Left lung (tissue), 10 donors: ENCODE data around the gene GAP43. TPM values are rescaled to one million over a fixed set of nuclear protein-coding genes. Genes with fewer than 3 reads are reported as not detected.
"Not testable (repeated sequence)": the region's sequence is repeated elsewhere in the genome, so short reads cannot be mapped to it uniquely, and the experiment has no call there.

Source experiments
- ATAC-seq: fragments of 200-7000 bp; cut with Tn5 transposase; one replicate; pipeline ENCODE4 v1.9.1; 2020; ENCODE audit warnings: moderate library complexity
- DNase-seq, 4 donors: peaks; one replicate each; pipeline ENCODE4 v3.0.0-alpha.2; 2013 to 2020
- H3K27ac ChIP-seq, 2 donors: fragments of 200-600 bp; sonication (generic) in 1 of 2; one replicate each; pipeline versions ENCODE4 v1.5.0 to v1.8.0; 2020 to 2021
- H3K27me3 ChIP-seq, 2 donors: fragments of 200-600 bp; sonication (generic) in 1 of 2; one replicate each; pipeline versions ENCODE4 v1.5.0 to v1.8.0; 2020 to 2021
- H3K36me3 ChIP-seq, 2 donors: fragments of 200-600 bp; sonication (generic) in 1 of 2; one replicate each; pipeline versions ENCODE4 v1.5.0 to v1.8.0; 2020 to 2021
- H3K4me1 ChIP-seq, 2 donors: fragments of 200-600 bp; one replicate each; pipeline ENCODE4 v1.8.0; 2021
- H3K4me3 ChIP-seq, 2 donors: fragments of 200-600 bp; sonication (generic) in 1 of 2; one replicate each; pipeline versions ENCODE4 v1.5.0 to v1.8.0; 2020 to 2021; ENCODE audit warnings: mild to moderate bottlenecking in 1 of 2
- H3K9me3 ChIP-seq, 2 donors: fragments of 200-600 bp; sonication (generic) in 1 of 2; one replicate each; pipeline versions ENCODE4 v1.5.0 to v1.8.0; 2020 to 2021
- intact Hi-C, 2 donors: fragments of 100-400 bp; cut with DNase I; formaldehyde crosslinking; loops; one replicate each; pipeline versions ENCODE4 v1.11.2 to v1.14.2; 2022
- polyA plus RNA-seq, 6 donors: library from polyadenylated mRNA; unstranded; fragments of 120-200 nt; gene quantifications; one replicate each; pipeline ENCODE4 v1.2.1, GENCODE V29; 2013; ENCODE audit not compliant: insufficient read length in 6 of 6
- total RNA-seq, 2 donors: library from RNA; stranded (reverse); fragmentation: NEBNext Ultra II Directional; extraction: Animal tissue kit (Norgen Biotek cat#: 25700); gene quantifications; one replicate each; pipeline ENCODE4 v1.2.1, GENCODE V29; 2021
- TF ChIP-seq, protein P1 (sequence below), 2 donors: fragments of 200-600 bp; sonication (generic) in 1 of 2; IDR thresholded peaks; one replicate each; pipeline versions ENCODE4 v1.5.0 to v1.8.0; 2021; ENCODE audit warnings: antibody characterized with exemption in 2 of 2
- donor health status: DM: no; HTN: yes; CAD: no.
- donor health status: DM: no; HTN: no; CAD: no.

The GAP43 gene
- total and polyA plus RNA-seq, 8 donors, result 0.29 to 0.54 (median 0.41) TPM; not detected in 1

DNA sequence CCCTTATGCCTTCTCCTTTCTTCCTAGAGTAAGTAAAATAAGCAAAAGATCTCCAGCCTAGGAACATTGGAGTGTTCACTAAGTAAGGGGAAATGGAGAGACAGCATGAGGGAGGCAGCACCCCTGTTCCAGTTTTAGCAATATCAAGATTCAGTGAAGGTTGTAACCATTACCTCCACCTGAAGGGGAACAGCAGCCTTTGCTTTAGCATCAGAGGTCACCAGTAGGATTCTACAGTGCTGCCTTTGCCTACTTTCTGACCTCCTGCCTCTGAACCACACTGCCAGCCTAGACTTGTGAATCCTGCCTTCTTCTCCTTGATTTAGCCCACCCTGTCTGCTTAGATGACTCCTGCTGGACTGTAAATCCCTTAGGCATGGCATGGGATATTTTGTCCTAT is 104.7 kb downstream of the GAP43 start:
- H3K27me3 ChIP-seq, result no peaks in the 10 kb centered on the region
- peaks cover 0 to 2% of the 10 kb centered on the region in 2 donors for H3K9me3 ChIP-seq
- H3K36me3 ChIP-seq, result no peaks in the 10 kb centered on the region
- no peak for ATAC-seq
- no peaks in the 10 kb centered on the region for H3K4me1 ChIP-seq
- no peak for DNase-seq
- intact Hi-C loops, result no loop called here
- TF ChIP-seq, protein P1, sequence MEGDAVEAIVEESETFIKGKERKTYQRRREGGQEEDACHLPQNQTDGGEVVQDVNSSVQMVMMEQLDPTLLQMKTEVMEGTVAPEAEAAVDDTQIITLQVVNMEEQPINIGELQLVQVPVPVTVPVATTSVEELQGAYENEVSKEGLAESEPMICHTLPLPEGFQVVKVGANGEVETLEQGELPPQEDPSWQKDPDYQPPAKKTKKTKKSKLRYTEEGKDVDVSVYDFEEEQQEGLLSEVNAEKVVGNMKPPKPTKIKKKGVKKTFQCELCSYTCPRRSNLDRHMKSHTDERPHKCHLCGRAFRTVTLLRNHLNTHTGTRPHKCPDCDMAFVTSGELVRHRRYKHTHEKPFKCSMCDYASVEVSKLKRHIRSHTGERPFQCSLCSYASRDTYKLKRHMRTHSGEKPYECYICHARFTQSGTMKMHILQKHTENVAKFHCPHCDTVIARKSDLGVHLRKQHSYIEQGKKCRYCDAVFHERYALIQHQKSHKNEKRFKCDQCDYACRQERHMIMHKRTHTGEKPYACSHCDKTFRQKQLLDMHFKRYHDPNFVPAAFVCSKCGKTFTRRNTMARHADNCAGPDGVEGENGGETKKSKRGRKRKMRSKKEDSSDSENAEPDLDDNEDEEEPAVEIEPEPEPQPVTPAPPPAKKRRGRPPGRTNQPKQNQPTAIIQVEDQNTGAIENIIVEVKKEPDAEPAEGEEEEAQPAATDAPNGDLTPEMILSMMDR (IDR thresholded peaks at IDR 0.05), result no peak
- H3K4me3 ChIP-seq, result no peak overlapping the region
- no peak overlapping the region for H3K27ac ChIP-seq

DNA sequence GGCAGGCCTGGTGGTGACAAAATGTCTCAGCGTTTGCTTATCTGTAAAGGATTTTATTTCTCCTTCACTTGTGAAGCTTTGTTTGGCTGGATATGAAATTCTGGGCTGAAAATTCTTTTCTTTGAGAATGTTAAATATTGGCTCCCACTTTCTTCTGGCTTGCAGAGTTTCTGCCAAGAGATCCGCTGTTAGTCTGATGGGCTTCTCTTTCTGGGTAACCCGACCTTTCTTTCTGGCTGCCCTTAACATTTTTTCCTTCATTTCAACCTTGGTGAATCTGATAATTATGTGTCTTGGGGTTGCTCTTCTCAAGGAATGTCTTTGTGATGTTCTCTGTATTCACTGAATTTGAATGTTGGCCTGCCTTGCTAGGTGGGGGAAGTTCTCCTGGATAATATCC is 113.0 kb downstream of the GAP43 start:
- H3K36me3 ChIP-seq, H3K4me1 ChIP-seq, H3K27ac ChIP-seq, H3K27me3 ChIP-seq, ATAC-seq, DNase-seq, intact Hi-C loops, H3K4me3 ChIP-seq: not testable (repeated sequence)
- H3K9me3 ChIP-seq, result peaks cover 0 to 14% of the 10 kb centered on the region in 2 donors

DNA sequence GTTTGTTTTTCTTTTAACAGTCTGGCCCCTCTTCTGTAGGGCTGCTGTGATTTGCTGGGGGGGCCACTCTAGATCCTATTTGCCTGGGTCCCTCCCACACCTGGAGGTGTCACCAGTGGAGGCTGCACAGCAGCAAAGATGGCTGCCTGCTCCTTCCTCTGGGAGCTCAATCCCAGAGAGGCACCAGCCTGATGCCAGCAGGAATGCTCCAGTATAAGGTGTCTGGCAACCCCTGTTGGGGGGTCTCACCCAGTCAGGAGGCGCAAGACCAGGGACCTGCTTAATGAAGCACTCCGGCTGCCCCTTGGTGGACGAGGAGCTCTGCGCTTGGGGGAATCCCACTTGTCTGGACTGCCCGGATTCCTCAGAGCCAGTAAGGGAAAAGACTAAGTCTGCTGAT is 118.3 kb downstream of the GAP43 start:
- Histone ChIP-seq H3K4me1 (no peaks in the 10 kb centered on the region), H3K4me3 (no peak overlapping the region), H3K36me3 (no peaks in the 10 kb centered on the region), H3K9me3 (peaks cover 0 to 18% of the 10 kb centered on the region in 2 donors), H3K27ac (no peak overlapping the region), H3K27me3 (no peaks in the 10 kb centered on the region)
- DNase-seq (no peak), ATAC-seq (no peak)
- intact Hi-C loops, result no loop called here
- TF ChIP-seq, protein P1 (IDR thresholded peaks at IDR 0.05), result no peak

DNA sequence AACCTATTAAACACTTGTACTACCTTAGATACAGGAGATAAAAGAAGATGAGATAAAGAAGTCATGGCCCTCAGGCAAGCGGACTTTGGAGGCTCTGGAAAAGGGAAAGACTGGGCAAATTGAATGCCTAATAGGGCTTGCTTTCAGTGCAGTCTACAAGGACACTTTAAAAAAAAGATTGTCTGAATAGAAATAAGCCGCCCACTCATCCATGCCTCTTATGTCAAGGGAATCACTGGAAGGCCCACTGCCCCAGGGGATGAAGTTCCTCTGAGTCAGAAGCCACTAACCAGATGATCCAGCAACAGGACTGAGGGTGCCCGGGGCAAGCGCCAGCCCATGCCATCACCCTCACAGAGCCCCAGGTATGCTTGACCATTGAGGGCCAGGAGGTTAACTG is 121.2 kb downstream of the GAP43 start:
- peaks cover 0 to 13% of the 10 kb centered on the region in 2 donors for H3K9me3 ChIP-seq
- H3K27me3 ChIP-seq, H3K27ac ChIP-seq, DNase-seq, intact Hi-C loops, H3K36me3 ChIP-seq, H3K4me1 ChIP-seq, H3K4me3 ChIP-seq, ATAC-seq: not testable (repeated sequence)

DNA sequence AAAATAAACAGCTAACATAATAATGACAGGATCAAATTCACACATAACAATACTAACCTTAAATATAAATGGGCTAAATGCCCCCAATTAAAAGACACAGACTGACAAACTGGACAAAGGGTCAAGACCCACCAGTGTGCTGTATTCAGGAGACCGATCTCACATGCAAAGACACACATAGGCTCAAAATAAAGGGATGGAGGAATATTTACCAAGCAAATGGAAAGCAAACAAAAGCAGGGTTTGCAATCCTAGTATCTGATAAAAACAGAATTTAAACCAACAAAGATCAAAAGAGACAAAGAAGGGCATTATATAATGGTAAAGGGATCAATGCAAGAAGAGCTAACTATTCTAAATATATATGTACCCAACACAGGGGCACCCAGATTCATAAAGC is 129.7 kb downstream of the GAP43 start:
- H3K4me1 ChIP-seq, ATAC-seq, intact Hi-C loops, H3K27me3 ChIP-seq, H3K9me3 ChIP-seq, DNase-seq, H3K27ac ChIP-seq, H3K36me3 ChIP-seq, H3K4me3 ChIP-seq: not testable (repeated sequence)

DNA sequence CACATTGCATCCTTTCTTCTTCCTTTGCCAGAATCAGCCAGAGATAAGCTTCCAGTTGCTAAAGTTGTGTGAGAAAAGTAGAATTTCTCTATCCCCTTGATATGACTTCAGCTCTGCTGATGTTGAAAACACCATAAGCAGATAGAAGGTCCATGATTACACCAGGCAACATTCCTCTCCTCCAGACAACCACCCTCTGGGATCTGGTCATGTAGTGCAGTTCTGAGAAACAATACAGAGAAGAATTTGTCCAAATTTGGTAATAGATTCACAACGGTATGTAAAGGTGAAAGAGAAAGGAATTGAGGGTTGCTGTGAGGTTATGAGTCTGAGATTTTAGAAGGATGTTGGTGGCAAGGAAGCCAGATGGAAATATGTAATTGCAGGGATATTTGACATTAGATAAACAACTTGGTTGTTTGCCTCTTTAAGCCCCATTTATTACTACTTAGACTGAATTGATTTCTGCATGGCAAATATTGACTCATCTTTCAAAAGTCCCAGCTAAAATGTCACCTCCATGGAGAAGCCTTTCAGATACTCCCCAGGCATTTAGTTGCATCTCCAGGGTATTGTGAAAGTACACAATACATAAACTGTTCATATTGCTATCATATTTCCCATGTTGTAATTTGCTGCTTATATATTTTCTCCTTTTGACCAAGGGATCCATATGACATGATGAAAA is 134.9 kb downstream of the GAP43 start:
- TF ChIP-seq, protein P1 (IDR thresholded peaks at IDR 0.05), result no peak
- no peak for ATAC-seq
- H3K36me3 ChIP-seq, result no peaks in the 10 kb centered on the region
- no peak overlapping the region for H3K4me3 ChIP-seq
- H3K27ac ChIP-seq, result no peak overlapping the region
- H3K9me3 ChIP-seq, result peaks cover 0 to 2% of the 10 kb centered on the region in 2 donors
- H3K4me1 ChIP-seq, result no peaks in the 10 kb centered on the region
- no peak for DNase-seq
- intact Hi-C loops, result no loop called here
- no peaks in the 10 kb centered on the region for H3K27me3 ChIP-seq

DNA sequence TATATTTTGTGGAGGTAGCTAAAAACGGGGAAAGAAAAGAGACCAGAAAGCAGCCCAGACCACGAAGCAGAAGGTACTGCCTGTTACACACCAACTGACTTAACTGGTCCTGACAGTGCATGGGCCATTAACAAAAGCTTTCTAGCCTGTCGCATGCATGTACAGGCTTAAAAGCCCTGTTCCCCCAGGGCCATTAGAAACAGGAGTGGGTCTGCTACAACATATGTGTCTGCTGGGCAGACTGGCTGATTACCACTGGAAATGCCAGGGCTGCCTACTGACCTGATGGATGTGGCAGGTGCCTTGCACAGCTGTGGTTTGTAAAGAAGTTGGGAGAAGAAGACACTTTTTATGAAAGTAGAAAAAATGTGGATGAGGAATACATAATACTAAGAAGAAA is 137.4 kb downstream of the GAP43 start:
- ATAC-seq, result no peak
- Histone ChIP-seq H3K27me3 (no peaks in the 10 kb centered on the region), H3K9me3 (peaks cover 0 to 2% of the 10 kb centered on the region in 2 donors), H3K4me3 (no peak overlapping the region), H3K36me3 (no peaks in the 10 kb centered on the region), H3K4me1 (no peaks in the 10 kb centered on the region), H3K27ac (no peak overlapping the region)
- DNase-seq, result no peak
- intact Hi-C loops, result no loop called here
- TF ChIP-seq, protein P1 (IDR thresholded peaks at IDR 0.05), result no peak
